GM20000 (cell line): ENCODE data around the gene PPEF2.

Source experiments
- DNase-seq: peaks from one replicate; pipeline ENCODE4 v3.0.0; 2012; ENCODE audit warnings: low spot score
- TF ChIP-seq, protein P1 (sequence below): IDR thresholded peaks from 2 replicates; pipeline ENCODE4 v1.5.1; 2012; ENCODE audit warnings: mild to moderate bottlenecking, control low read depth; ENCODE audit errors: extremely low read depth, missing control alignments

The PPEF2 gene

DNA sequence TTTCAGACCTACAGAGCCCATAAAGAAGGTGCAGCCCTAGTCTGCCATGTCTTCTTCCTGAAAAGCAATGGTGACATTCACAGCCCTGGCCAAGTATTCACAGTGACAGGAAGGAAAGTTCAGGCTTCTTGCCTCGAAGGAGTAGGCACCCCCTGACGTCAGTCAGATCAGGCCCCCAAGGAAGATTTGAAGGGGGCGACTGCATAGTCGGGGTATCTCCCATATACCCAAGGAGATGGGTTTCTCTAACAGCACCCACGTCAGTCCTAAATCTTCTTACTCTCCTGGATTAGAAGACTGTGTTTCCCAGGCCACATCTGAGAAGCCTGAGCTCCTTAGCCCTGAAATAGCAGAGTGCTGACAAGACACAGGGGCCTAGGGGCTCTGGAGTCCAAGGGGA is at the start of gene PPEF2:
PPEF2 (minus strand) TSS at position 101 of the 400 bp plus-strand sequence. CDS start 6,127 bp downstream, outside the sequence.
- TF ChIP-seq, protein P1, sequence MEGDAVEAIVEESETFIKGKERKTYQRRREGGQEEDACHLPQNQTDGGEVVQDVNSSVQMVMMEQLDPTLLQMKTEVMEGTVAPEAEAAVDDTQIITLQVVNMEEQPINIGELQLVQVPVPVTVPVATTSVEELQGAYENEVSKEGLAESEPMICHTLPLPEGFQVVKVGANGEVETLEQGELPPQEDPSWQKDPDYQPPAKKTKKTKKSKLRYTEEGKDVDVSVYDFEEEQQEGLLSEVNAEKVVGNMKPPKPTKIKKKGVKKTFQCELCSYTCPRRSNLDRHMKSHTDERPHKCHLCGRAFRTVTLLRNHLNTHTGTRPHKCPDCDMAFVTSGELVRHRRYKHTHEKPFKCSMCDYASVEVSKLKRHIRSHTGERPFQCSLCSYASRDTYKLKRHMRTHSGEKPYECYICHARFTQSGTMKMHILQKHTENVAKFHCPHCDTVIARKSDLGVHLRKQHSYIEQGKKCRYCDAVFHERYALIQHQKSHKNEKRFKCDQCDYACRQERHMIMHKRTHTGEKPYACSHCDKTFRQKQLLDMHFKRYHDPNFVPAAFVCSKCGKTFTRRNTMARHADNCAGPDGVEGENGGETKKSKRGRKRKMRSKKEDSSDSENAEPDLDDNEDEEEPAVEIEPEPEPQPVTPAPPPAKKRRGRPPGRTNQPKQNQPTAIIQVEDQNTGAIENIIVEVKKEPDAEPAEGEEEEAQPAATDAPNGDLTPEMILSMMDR = no peak
- DNase-seq = no peak

DNA sequence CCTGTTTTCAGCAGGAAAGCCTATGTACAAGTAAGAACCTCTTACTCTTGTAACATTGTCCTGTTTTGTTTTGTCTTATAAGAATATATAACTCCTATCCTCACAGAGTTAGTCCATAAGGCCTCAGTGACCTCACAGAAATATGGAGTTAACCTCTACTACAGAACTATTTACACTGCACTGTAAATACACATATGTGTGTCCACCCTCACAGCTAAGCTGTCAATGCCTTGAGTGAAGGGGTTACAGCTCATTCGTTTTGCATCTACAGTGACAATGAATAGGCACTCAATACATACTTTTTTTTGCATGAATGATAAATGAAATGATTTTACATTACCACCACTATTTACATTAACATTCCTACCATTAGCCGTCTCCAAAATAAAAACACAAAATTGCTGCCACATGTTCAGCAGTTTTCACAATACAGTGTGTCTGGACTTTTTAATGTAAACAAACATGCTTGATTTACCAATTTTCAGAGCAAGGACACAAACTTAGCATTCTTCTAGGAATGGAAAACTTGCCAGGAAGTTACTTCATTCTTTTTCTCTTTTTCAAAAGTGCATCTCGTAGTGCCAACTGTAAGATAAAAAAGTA is 48.1 kb upstream of the PPEF2 start:
- DNase-seq = no peak
- TF ChIP-seq, protein P1 = no peak

DNA sequence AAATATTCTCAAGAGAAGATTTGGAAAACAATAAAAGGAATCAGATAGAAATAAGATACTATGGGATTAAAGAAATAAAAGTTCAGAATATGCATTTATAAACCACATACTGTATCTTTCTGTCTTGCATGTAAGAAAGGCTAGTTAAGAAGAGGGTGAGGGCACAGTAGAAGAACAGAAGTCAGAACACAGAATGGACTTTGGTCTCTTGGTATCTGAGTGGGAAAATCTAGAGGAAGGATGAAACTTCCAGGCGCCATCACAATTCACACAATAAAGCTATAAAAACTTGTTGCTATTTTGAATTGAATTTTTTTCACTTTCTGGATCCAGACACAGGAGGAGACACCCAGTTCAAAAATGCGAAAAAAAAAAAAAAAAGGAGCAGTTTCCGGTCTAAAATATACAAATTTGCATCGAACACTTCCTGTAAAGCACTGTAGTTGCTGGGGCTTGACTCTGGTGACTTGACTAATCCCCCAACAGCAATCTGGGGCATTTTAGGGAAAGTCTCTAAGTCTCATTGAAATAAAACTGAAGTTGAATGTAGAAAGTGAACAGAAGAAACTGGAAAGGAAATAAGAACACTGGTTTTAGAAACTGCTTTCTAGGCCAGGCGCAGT is 46.7 kb upstream of the PPEF2 start:
- peak; percentile 38 for DNase-seq
- TF ChIP-seq, protein P1 = no peak

- peak; percentile 88 for DNase-seq
- TF ChIP-seq, protein P1 = peak; percentile 33
Observed at GRCh38 chr4:75940692-75941253, 38.5 kb upstream of the PPEF2 start, which contains the start of gene NAAA. Gene NAAA, minus strand, starts transcription at chr4:75941013. Its CDS starts 64 bp downstream, at chr4:75940949.

- DNase-seq = peak; percentile 87
- TF ChIP-seq, protein P1 = no peak
Observed at GRCh38 chr4:75939890-75940691, 37.8 kb upstream of the PPEF2 start.

- DNase-seq = no peak
- TF ChIP-seq, protein P1 = no peak
Observed at GRCh38 chr4:75935628-75936027, 33.4 kb upstream of the PPEF2 start.
